Upper lobe of left lung (tissue), 6 donors: ENCODE measurements around the gene DLG5. TPM values are rescaled to one million over a fixed set of nuclear protein-coding genes. Genes with fewer than 3 reads are reported as not detected.

Source experiments
- ATAC-seq, 2 donors: fragments of 200-7000 bp; cut with Tn5 transposase; one replicate each; pipeline ENCODE4 v1.9.1; 2022; ENCODE audit warnings: mild to moderate bottlenecking in 2 of 2, moderate library complexity in 2 of 2; ENCODE audit not compliant: low FRiP score in 2 of 2
- DNase-seq, 2 donors: peaks; one replicate each; pipeline ENCODE4 v3.0.0-alpha.2; 2019 to 2020
- H3K27ac ChIP-seq, 4 donors: fragments of 200-600 bp; sonication (generic); one replicate each; pipeline ENCODE4 v1.5.1; 2016 to 2019
- H3K27me3 ChIP-seq, 4 donors: fragments of 200-600 bp; sonication (generic); one replicate each; pipeline ENCODE4 v1.5.1; 2017 to 2019
- H3K36me3 ChIP-seq, 4 donors: fragments of 200-600 bp; sonication (generic); one replicate each; pipeline ENCODE4 v1.5.1; 2016 to 2019
- H3K4me1 ChIP-seq, 4 donors: fragments of 200-600 bp; sonication (generic); one replicate each; pipeline ENCODE4 v1.5.1; 2018 to 2019
- H3K4me3 ChIP-seq, 4 donors: fragments of 200-600 bp; sonication (generic); one replicate each; pipeline ENCODE4 v1.5.1; 2017 to 2019; ENCODE audit warnings: mild to moderate bottlenecking in 2 of 4, moderate library complexity in 1 of 4
- H3K9me3 ChIP-seq, 4 donors: fragments of 200-600 bp; sonication (generic); one replicate each; pipeline ENCODE4 v1.5.1; 2018 to 2019
- CTCF ChIP-seq, 6 experiments: fragments of 450-650 bp in 4 of 6; fragments of 200-600 bp in 2 of 6; sonication (generic) in 2 of 6; IDR thresholded peaks; one replicate each; pipeline ENCODE4 v1.5.1; 2016 to 2019; ENCODE audit warnings: antibody characterized with exemption in 6 of 6
- EP300 ChIP-seq, 4 donors: sonication (generic); formaldehyde crosslinking; IDR thresholded peaks; one replicate each; pipeline ENCODE4 v1.5.1; 2017; ENCODE audit warnings: antibody characterized with exemption in 4 of 4, control low read depth in 2 of 4
- POLR2A ChIP-seq, 4 donors: fragments of 450-650 bp; IDR thresholded peaks; one replicate each; pipeline ENCODE4 v1.5.1; 2016 to 2017; ENCODE audit warnings: antibody characterized with exemption in 4 of 4, mild to moderate bottlenecking in 2 of 4
- POLR2AphosphoS5 ChIP-seq, 2 donors: sonication (generic); formaldehyde crosslinking; IDR thresholded peaks; one replicate each; pipeline ENCODE4 v1.5.1; 2017; ENCODE audit warnings: antibody characterized with exemption in 2 of 2
- WGBS, 2 donors: methylation state at CpG; one replicate each; pipeline ENCODE4 v1.1.5; 2017 to 2018; 5-methylcytosine and 5-hydroxymethylcytosine counted together
- total RNA-seq, 6 donors: library from RNA; depleted of rRNA in 4 of 6; stranded (reverse); fragments of >200 nt in 4 of 6; gene quantifications; one replicate each; pipeline versions ENCODE4 v1.1.0 to v1.2.1, GENCODE V29; 2016 to 2021
- donor health status: DM: no; HTN: no; CAD: no; lungs with moderate emphysema.
- donor health status: DM: no; HTN: yes; CAD: no; lungs with severe emphysema.

DLG5 gene
- total RNA-seq, 6 donors from 2014 or later, result 14.6 to 51.3 (median 23.4) TPM

GRCh38 chr10:77845451-77845850 lies 81.1 kb downstream of the DLG5 start:
- H3K4me3 ChIP-seq, result no peak overlapping the region
- ATAC-seq (no peak), DNase-seq (no peak)
- no peak for TF ChIP-seq POLR2A (IDR thresholded peaks at IDR 0.05)
- H3K9me3 ChIP-seq, result no peaks in the 10 kb centered on the region
- H3K36me3 ChIP-seq, result peaks cover 0 to 37% (median 25%) of the 10 kb centered on the region in 4 donors
- H3K27me3 ChIP-seq, result no peaks in the 10 kb centered on the region
- H3K27ac ChIP-seq, result no peak overlapping the region
- peaks cover 0 to 8% (median 5%) of the 10 kb centered on the region in 4 donors for H3K4me1 ChIP-seq

- Histone ChIP-seq H3K4me3 (no peak overlapping the region), H3K9me3 (no peaks in the 10 kb centered on the region), H3K36me3 (peaks cover 0 to 40% (median 28%) of the 10 kb centered on the region in 4 donors), H3K4me1 (peaks cover 0 to 8% (median 5%) of the 10 kb centered on the region in 4 donors), H3K27ac (no peak overlapping the region), H3K27me3 (no peaks in the 10 kb centered on the region)
- ATAC-seq (no peak), DNase-seq (no peak)
- TF ChIP-seq POLR2AphosphoS5 (IDR thresholded peaks at IDR 0.05) (no peak), CTCF (IDR thresholded peaks at IDR 0.05) (no peak), EP300 (IDR thresholded peaks at IDR 0.05) (no peak), POLR2A (IDR thresholded peaks at IDR 0.05) (no peak)
- 72 to 85% methylated on average over 9 of the region's 9 CpGs for WGBS, 2 donors
Observed at GRCh38 chr10:77844713-77845445, 81.7 kb downstream of the DLG5 start.

GRCh38 chr10:77844177-77844576 lies 82.4 kb downstream of the DLG5 start:
- DNase-seq (no peak), ATAC-seq (no peak)
- Histone ChIP-seq H3K36me3 (peaks cover 0 to 41% (median 29%) of the 10 kb centered on the region in 4 donors), H3K27ac (no peak overlapping the region), H3K9me3 (no peaks in the 10 kb centered on the region), H3K4me3 (no peak overlapping the region), H3K27me3 (no peaks in the 10 kb centered on the region), H3K4me1 (peaks cover 0 to 8% (median 5%) of the 10 kb centered on the region in 4 donors)
- no peak for TF ChIP-seq EP300 (IDR thresholded peaks at IDR 0.05)
- TF ChIP-seq CTCF (IDR thresholded peaks at IDR 0.05), result no peak
- no peak for TF ChIP-seq POLR2AphosphoS5 (IDR thresholded peaks at IDR 0.05)
- TF ChIP-seq POLR2A (IDR thresholded peaks at IDR 0.05), result no peak
- WGBS, 2 donors, result 94 to 98% methylated on average over 7 of the region's 7 CpGs

GRCh38 chr10:77843264-77843663 lies 83.3 kb downstream of the DLG5 start:
- peaks cover 0 to 49% (median 30%) of the 10 kb centered on the region in 4 donors for H3K36me3 ChIP-seq
- 94 to 95% methylated on average over 11 of the region's 11 CpGs for WGBS, 2 donors
- H3K27ac ChIP-seq, result no peak overlapping the region
- no peak overlapping the region for H3K4me3 ChIP-seq
- H3K27me3 ChIP-seq, result no peaks in the 10 kb centered on the region
- TF ChIP-seq POLR2AphosphoS5 (IDR thresholded peaks at IDR 0.05), result no peak
- no peak for TF ChIP-seq EP300 (IDR thresholded peaks at IDR 0.05)
- no peak for TF ChIP-seq CTCF (IDR thresholded peaks at IDR 0.05)
- no peak for TF ChIP-seq POLR2A (IDR thresholded peaks at IDR 0.05)
- H3K9me3 ChIP-seq, result no peaks in the 10 kb centered on the region
- DNase-seq (no peak), ATAC-seq (no peak)
- H3K4me1 ChIP-seq, result peaks cover 0 to 8% (median 5%) of the 10 kb centered on the region in 4 donors

GRCh38 chr10:77842652-77843212 lies 83.8 kb downstream of the DLG5 start:
- no peak for TF ChIP-seq EP300 (IDR thresholded peaks at IDR 0.05)
- TF ChIP-seq POLR2AphosphoS5 (IDR thresholded peaks at IDR 0.05), result no peak
- TF ChIP-seq POLR2A (IDR thresholded peaks at IDR 0.05), result no peak
- no peak for TF ChIP-seq CTCF (IDR thresholded peaks at IDR 0.05)
- Histone ChIP-seq H3K27me3 (no peaks in the 10 kb centered on the region), H3K4me3 (no peak overlapping the region), H3K36me3 (peaks cover 0 to 49% (median 30%) of the 10 kb centered on the region in 4 donors), H3K9me3 (no peaks in the 10 kb centered on the region), H3K27ac (no peak overlapping the region), H3K4me1 (peaks cover 0 to 8% (median 5%) of the 10 kb centered on the region in 4 donors)
- DNase-seq, result no peak
- no peak for ATAC-seq
- WGBS, 2 donors, result 94 to 97% methylated on average over 3 to 5 of the region's 5 CpGs
